Endothelial cell of umbilical vein (primary cell): ENCODE measurements around the gene MTCH2. TPM values are rescaled to one million over a fixed set of nuclear protein-coding genes. Genes with fewer than 3 reads are reported as not detected.

ENCODE experiments used
- BruUV-seq: library from RNA; stranded (reverse); fragments of 400-500 nt; replicated peaks from 2 replicates; lab custom pipeline; 2021; lab: Mats Ljungman, UMichigan
- CTCF ChIA-PET: fragments of 300-600, 350-600 bp; sonication (Branson Sonifier 250); formaldehyde crosslinking; loops from one replicate; lab custom pipeline; 2021; ENCODE audit warnings: antibody characterized with exemption, inconsistent platforms; lab: Charles Lee
- POLR2A ChIA-PET: fragments of 300-600, 350-600 bp; sonication (Branson Sonifier 250); formaldehyde crosslinking; loops from one replicate; lab custom pipeline; 2021; ENCODE audit warnings: antibody characterized with exemption, inconsistent platforms; lab: Charles Lee
- DNase-seq: peaks from one replicate; pipeline ENCODE4 v3.0.0-alpha.2; 2011; ENCODE audit warnings: low read depth, low spot score
- FAIRE-seq: peaks from 2 replicates; lab custom pipeline; 2011; peaks lifted over from hg19 to GRCh38; lab: Jason Lieb, UNC
- H2AFZ ChIP-seq: 2 replicates; pipeline ENCODE4 v1.6.0; 2012; ENCODE audit warnings: low read depth, low read length, control low read depth, inconsistent platforms
- H3K27ac ChIP-seq: 2 replicates; pipeline ENCODE4 v1.5.1; 2011; ENCODE audit warnings: low read depth, mild to moderate bottlenecking, control low read depth, low read length, moderate library complexity; ENCODE audit not compliant: insufficient read depth
- H3K27me3 ChIP-seq, 2 experiments: 2 replicates each; pipeline versions ENCODE4 v1.6.0 to v1.6.1; 2011; ENCODE audit warnings: low read length in 2 of 2, mixed read lengths in 1 of 2; ENCODE audit not compliant: control insufficient read depth in 2 of 2, insufficient read depth in 2 of 2
- H3K36me3 ChIP-seq, 2 experiments: 2 replicates in 1 of 2; 3 replicates in 1 of 2; pipeline ENCODE4 v1.5.1; 2011; ENCODE audit warnings: low read length in 2 of 2, mild to moderate bottlenecking in 1 of 2, moderate library complexity in 1 of 2; ENCODE audit not compliant: control insufficient read depth in 2 of 2, insufficient read depth in 2 of 2; ENCODE audit errors: extremely low read depth in 1 of 2
- H3K4me1 ChIP-seq: 3 replicates; pipeline ENCODE4 v1.5.1; 2011; ENCODE audit warnings: mild to moderate bottlenecking, low read length; ENCODE audit not compliant: control insufficient read depth, insufficient read depth; ENCODE audit errors: extremely low read depth
- H3K4me2 ChIP-seq: 2 replicates; pipeline ENCODE4 v1.6.1; 2011; ENCODE audit warnings: low read length, control low read depth, mixed read lengths; ENCODE audit not compliant: insufficient read depth
- H3K4me3 ChIP-seq, 3 experiments: fragments of 200-600 bp in 1 of 3; sonication (generic), shearing (Covaris generic) in 1 of 3; replicated peaks in 1 of 3; 2 replicates each; pipeline ENCODE4 v1.5.1; 2011 to 2016; ENCODE audit warnings: control low read depth in 3 of 3, low read length in 3 of 3, mild to moderate bottlenecking in 2 of 3, inconsistent platforms in 1 of 3, low read depth in 1 of 3, moderate library complexity in 1 of 3; ENCODE audit not compliant: insufficient read depth in 1 of 3
- H3K79me2 ChIP-seq: 2 replicates; pipeline ENCODE4 v1.6.0; 2012; ENCODE audit warnings: low read length, inconsistent platforms; ENCODE audit not compliant: control insufficient read depth, insufficient read depth
- H3K9ac ChIP-seq: replicated peaks from 2 replicates; pipeline ENCODE3; 2011; ENCODE audit warnings: low read length, control low read depth; ENCODE audit not compliant: insufficient read depth; ENCODE audit errors: extremely low read depth
- H3K9me1 ChIP-seq: replicated peaks from 3 replicates; pipeline ENCODE4 v1.6.0; 2011; ENCODE audit warnings: mild to moderate bottlenecking, low read length; ENCODE audit not compliant: control insufficient read depth, insufficient read depth; ENCODE audit errors: extremely low read depth
- H3K9me3 ChIP-seq: replicated peaks from 2 replicates; pipeline ENCODE4 v1.5.1; 2012; ENCODE audit warnings: low read length, inconsistent platforms; ENCODE audit not compliant: control insufficient read depth, insufficient read depth
- H4K20me1 ChIP-seq: replicated peaks from 2 replicates; pipeline ENCODE3; 2011; ENCODE audit warnings: mild to moderate bottlenecking, low read length; ENCODE audit not compliant: control insufficient read depth, insufficient read depth; ENCODE audit errors: extremely low read depth
- EZH2 ChIP-seq: IDR thresholded peaks from 2 replicates; pipeline ENCODE4 v1.6.1; 2012; ENCODE audit warnings: borderline replicate concordance, low read depth, mild to moderate bottlenecking, moderate library complexity, low read length, inconsistent platforms; ENCODE audit not compliant: severe bottlenecking
- FOS ChIP-seq: IDR thresholded peaks from 2 replicates; pipeline ENCODE4 v1.6.1; 2011; ENCODE audit warnings: mild to moderate bottlenecking, low read length, moderate library complexity, borderline replicate concordance; ENCODE audit not compliant: insufficient read depth
- GATA2 ChIP-seq: IDR thresholded peaks from 2 replicates; pipeline ENCODE4 v1.7.0; 2011; ENCODE audit warnings: low read depth, mild to moderate bottlenecking, moderate library complexity, mixed read lengths, low read length; ENCODE audit not compliant: insufficient read length, insufficient read depth
- JUN ChIP-seq: IDR thresholded peaks from 2 replicates; pipeline ENCODE4 v1.6.1; 2011; ENCODE audit warnings: borderline replicate concordance, low read depth; ENCODE audit not compliant: insufficient read length, insufficient read depth
- MYC ChIP-seq: IDR thresholded peaks from one replicate; pipeline ENCODE4 v1.6.1; 2011; ENCODE audit warnings: mild to moderate bottlenecking, low read depth, low read length
- POLR2A ChIP-seq: IDR thresholded peaks from 2 replicates; pipeline ENCODE4 v1.6.1; 2012; ENCODE audit warnings: low read depth, mild to moderate bottlenecking, control low read depth, low read length
- POLR2AphosphoS5 ChIP-seq: IDR thresholded peaks from 2 replicates; pipeline ENCODE4 v1.6.1; 2012; ENCODE audit warnings: low read depth, mild to moderate bottlenecking, control low read depth, low read length, moderate library complexity; ENCODE audit not compliant: insufficient read depth
- dilution Hi-C: fragments of 300-500 bp; cut with MboI; formaldehyde crosslinking; loops from one replicate; pipeline ENCODE4 v1.15.0; 2019; ENCODE audit warnings: low sequenced_read_pairs; ENCODE audit not compliant: extremely low pct_ligation_motif_present
- intact Hi-C: fragments of 100-400 bp; cut with micrococcal nuclease; formaldehyde crosslinking; loops from one replicate; pipeline ENCODE4 v1.10.0; 2022
- polyA plus RNA-seq, 4 experiments: library from polyadenylated mRNA; depleted of rRNA in 3 of 4; stranded (reverse) in 3 of 4; unstranded in 1 of 4; fragments of >200 nt; gene quantifications; 2 replicates each; pipeline versions ENCODE4 v1.2.1 to v1.2.3, GENCODE V29; 2011 to 2012; ENCODE audit warnings: missing spikeins in 1 of 4
- total RNA-seq: library from RNA; stranded (reverse); gene quantifications from 2 replicates; pipeline ENCODE4 v1.2.3, GENCODE V29; 2021
- TF ChIP-seq, protein P1 (sequence below): IDR thresholded peaks from 2 replicates; pipeline ENCODE4 v1.6.1; 2011; ENCODE audit not compliant: insufficient read depth, insufficient read length
- TF ChIP-seq, protein P2 (sequence below), 2 donors: IDR thresholded peaks; 1 replicate in 1 of 2; 2 replicates in 1 of 2; pipeline ENCODE4 v1.5.1; 2011; ENCODE audit warnings: low read length in 2 of 2, mild to moderate bottlenecking in 2 of 2, moderate library complexity in 2 of 2, control low read depth in 1 of 2, inconsistent platforms in 1 of 2, low read depth in 1 of 2; ENCODE audit not compliant: insufficient read depth in 1 of 2; ENCODE audit errors: extremely low read depth in 1 of 2

MTCH2 gene
- total and polyA plus RNA-seq, 2 donors (not counting 3 experiments of a cell fraction or from before 2014, with no cell fraction given): 138 to 144 TPM

DNA sequence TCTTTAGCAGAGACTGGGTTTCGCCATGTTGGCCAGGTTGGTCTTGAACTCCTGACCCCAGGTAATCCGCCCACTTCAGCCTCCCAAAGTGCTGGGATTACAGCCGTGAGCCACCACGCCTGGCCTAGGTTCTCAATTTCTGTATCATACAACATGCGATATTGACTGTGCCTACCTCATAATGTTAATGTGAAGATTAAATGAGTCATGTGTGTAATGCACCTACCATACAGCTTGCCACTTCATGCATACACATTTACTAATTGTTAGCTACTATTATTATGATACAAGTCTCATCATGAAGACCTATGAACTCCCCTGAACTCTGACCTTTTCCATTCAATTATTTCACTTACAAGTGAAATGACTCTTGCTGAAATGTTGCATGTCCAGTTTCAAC, 47.1 kb upstream of the MTCH2 start:
- no peak overlapping the region for H3K4me3 ChIP-seq
- H3K9me3 ChIP-seq: no peaks in the 10 kb centered on the region
- no peaks in the 10 kb centered on the region for H3K36me3 ChIP-seq
- H3K9ac ChIP-seq: no peak overlapping the region
- H3K4me2 ChIP-seq: no peak overlapping the region
- TF ChIP-seq POLR2A: no peak
- no peak for TF ChIP-seq FOS
- TF ChIP-seq, protein P1, sequence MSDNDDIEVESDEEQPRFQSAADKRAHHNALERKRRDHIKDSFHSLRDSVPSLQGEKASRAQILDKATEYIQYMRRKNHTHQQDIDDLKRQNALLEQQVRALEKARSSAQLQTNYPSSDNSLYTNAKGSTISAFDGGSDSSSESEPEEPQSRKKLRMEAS: no peak
- TF ChIP-seq EZH2: no peak
- TF ChIP-seq JUN: no peak
- no peak for TF ChIP-seq MYC
- TF ChIP-seq POLR2AphosphoS5: no peak
- TF ChIP-seq, protein P2, sequence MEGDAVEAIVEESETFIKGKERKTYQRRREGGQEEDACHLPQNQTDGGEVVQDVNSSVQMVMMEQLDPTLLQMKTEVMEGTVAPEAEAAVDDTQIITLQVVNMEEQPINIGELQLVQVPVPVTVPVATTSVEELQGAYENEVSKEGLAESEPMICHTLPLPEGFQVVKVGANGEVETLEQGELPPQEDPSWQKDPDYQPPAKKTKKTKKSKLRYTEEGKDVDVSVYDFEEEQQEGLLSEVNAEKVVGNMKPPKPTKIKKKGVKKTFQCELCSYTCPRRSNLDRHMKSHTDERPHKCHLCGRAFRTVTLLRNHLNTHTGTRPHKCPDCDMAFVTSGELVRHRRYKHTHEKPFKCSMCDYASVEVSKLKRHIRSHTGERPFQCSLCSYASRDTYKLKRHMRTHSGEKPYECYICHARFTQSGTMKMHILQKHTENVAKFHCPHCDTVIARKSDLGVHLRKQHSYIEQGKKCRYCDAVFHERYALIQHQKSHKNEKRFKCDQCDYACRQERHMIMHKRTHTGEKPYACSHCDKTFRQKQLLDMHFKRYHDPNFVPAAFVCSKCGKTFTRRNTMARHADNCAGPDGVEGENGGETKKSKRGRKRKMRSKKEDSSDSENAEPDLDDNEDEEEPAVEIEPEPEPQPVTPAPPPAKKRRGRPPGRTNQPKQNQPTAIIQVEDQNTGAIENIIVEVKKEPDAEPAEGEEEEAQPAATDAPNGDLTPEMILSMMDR (IDR thresholded peaks at IDR 0.05; ENCODE audit: extremely low read depth in 1 of 2, insufficient read depth in 1 of 2, low read depth in 1 of 2, low read length in 2 of 2): no peak
- no peak for TF ChIP-seq GATA2
- dilution Hi-C loops (no loop called here), intact Hi-C loops (no loop called here)
- no peak overlapping the region for H3K27ac ChIP-seq
- H3K9me1 ChIP-seq: no peaks in the 10 kb centered on the region
- no peak overlapping the region for H2AFZ ChIP-seq
- CTCF ChIA-PET: interaction anchor here (1.5 kb wide), 1 partner anchor 25 kb away, joined by 4 read pairs; no protein-coding TSS in a partner anchor
- no peak for DNase-seq
- POLR2A ChIA-PET: no interaction called here
- H3K79me2 ChIP-seq: no peaks in the 10 kb centered on the region
- no peaks in the 10 kb centered on the region for H4K20me1 ChIP-seq
- peaks cover 0 to 2% of the 10 kb centered on the region in 2 experiments for H3K27me3 ChIP-seq
- no peaks in the 10 kb centered on the region for H3K4me1 ChIP-seq
- no peak for FAIRE-seq
- no TSS peak for BruUV-seq
